Trophoblast cell (in vitro differentiated cells and primary cell): ENCODE data around the gene LRRC59.

ENCODE experiments used
- DNase-seq, 2 donors: peaks; one replicate each; pipeline ENCODE4 v3.0.0-alpha.2; 2016
- H2AFZ ChIP-seq: 2 replicates; pipeline ENCODE4 v1.6.1; 2013; ENCODE audit warnings: low read length, moderate library complexity, mild to moderate bottlenecking; ENCODE audit not compliant: insufficient read depth, poor library complexity
- H2AK5ac ChIP-seq: 2 replicates; pipeline ENCODE4 v1.6.1; 2013; ENCODE audit warnings: mild to moderate bottlenecking, low read length
- H2BK120ac ChIP-seq: 2 replicates; pipeline ENCODE4 v1.6.1; 2013; ENCODE audit warnings: low read length, mild to moderate bottlenecking, moderate library complexity; ENCODE audit not compliant: insufficient read depth, poor library complexity
- H2BK12ac ChIP-seq: 2 replicates; pipeline ENCODE4 v1.6.1; 2013; ENCODE audit warnings: mild to moderate bottlenecking, low read length, moderate library complexity
- H2BK5ac ChIP-seq: 2 replicates; pipeline ENCODE4 v1.6.1; 2013; ENCODE audit warnings: low read length, low read depth, moderate library complexity, mild to moderate bottlenecking; ENCODE audit not compliant: poor library complexity
- H3K14ac ChIP-seq: 2 replicates; pipeline ENCODE4 v1.6.1; 2013; ENCODE audit warnings: mild to moderate bottlenecking, low read length
- H3K18ac ChIP-seq: 2 replicates; pipeline ENCODE4 v1.6.1; 2013; ENCODE audit warnings: mild to moderate bottlenecking, low read length
- H3K23ac ChIP-seq: 2 replicates; pipeline ENCODE4 v1.6.1; 2013; ENCODE audit warnings: low read length
- H3K27ac ChIP-seq: 2 replicates; pipeline ENCODE4 v1.5.1; 2013; ENCODE audit warnings: low read depth, mild to moderate bottlenecking, inconsistent platforms, low read length, moderate library complexity
- H3K27me3 ChIP-seq: 2 replicates; pipeline ENCODE4 v1.6.1; 2013; ENCODE audit warnings: inconsistent platforms, mild to moderate bottlenecking, low read length, moderate library complexity; ENCODE audit not compliant: insufficient read depth
- H3K36me3 ChIP-seq, 2 experiments: 1 replicate in 1 of 2; 2 replicates in 1 of 2; pipeline ENCODE4 v1.6.1; 2013; ENCODE audit warnings: low read length in 2 of 2, mild to moderate bottlenecking in 2 of 2, moderate library complexity in 1 of 2; ENCODE audit not compliant: insufficient read depth in 2 of 2, control insufficient read depth in 1 of 2
- H3K4ac ChIP-seq: 2 replicates; pipeline ENCODE4 v1.6.1; 2013; ENCODE audit warnings: low read depth, mild to moderate bottlenecking, low read length, moderate library complexity
- H3K4me1 ChIP-seq, 2 experiments: 1 replicate in 1 of 2; 2 replicates in 1 of 2; pipeline ENCODE4 v1.6.1; 2013; ENCODE audit warnings: low read length in 2 of 2, mild to moderate bottlenecking in 2 of 2, moderate library complexity in 1 of 2; ENCODE audit not compliant: insufficient read depth in 2 of 2, control insufficient read depth in 1 of 2
- H3K4me2 ChIP-seq: 2 replicates; pipeline ENCODE4 v1.6.1; 2013; ENCODE audit warnings: inconsistent platforms, mild to moderate bottlenecking, low read length, moderate library complexity
- H3K4me3 ChIP-seq: 2 replicates; pipeline ENCODE4 v1.5.1; 2013; ENCODE audit warnings: mild to moderate bottlenecking, low read depth, low read length, inconsistent platforms
- H3K79me1 ChIP-seq: one replicate; pipeline ENCODE4 v1.6.1; 2013; ENCODE audit warnings: low read length
- H3K79me2 ChIP-seq: 2 replicates; pipeline ENCODE4 v1.6.1; 2013; ENCODE audit warnings: low read length, mild to moderate bottlenecking; ENCODE audit not compliant: control insufficient read depth, insufficient read depth, poor library complexity
- H3K9ac ChIP-seq: 2 replicates; pipeline ENCODE4 v1.6.1; 2013; ENCODE audit warnings: mild to moderate bottlenecking, low read length
- H3K9me3 ChIP-seq: 2 replicates; pipeline ENCODE4 v1.6.1; 2013; ENCODE audit warnings: low read depth, mild to moderate bottlenecking, control low read depth, inconsistent platforms, low read length; ENCODE audit not compliant: insufficient read depth
- H4K12ac ChIP-seq: 2 replicates; pipeline ENCODE4 v1.6.1; 2013; ENCODE audit warnings: low read depth, mild to moderate bottlenecking, low read length, moderate library complexity
- H4K8ac ChIP-seq: 2 replicates; pipeline ENCODE4 v1.6.1; 2013; ENCODE audit warnings: low read depth, mild to moderate bottlenecking, low read length, moderate library complexity
- H4K91ac ChIP-seq: one replicate; pipeline ENCODE4 v1.6.1; 2013; ENCODE audit warnings: low read depth, mild to moderate bottlenecking, low read length, moderate library complexity
- WGBS: extraction: QIAGEN DNeasy Blood & Tissue Kit; methylation state at CpG from one replicate; pipeline ENCODE4 v1.1.7; 2013; ENCODE audit warnings: missing lambda C conversion rate; ENCODE audit not compliant: insufficient read length, insufficient coverage; ENCODE audit errors: extremely low coverage; 5-methylcytosine and 5-hydroxymethylcytosine counted together

LRRC59 gene

GRCh38 chr17:50394711-50395110 is 2.6 kb downstream of the LRRC59 start:
- Histone ChIP-seq H3K14ac (no peak overlapping the region), H3K79me1 (peaks cover 9% of the 10 kb centered on the region), H3K4me2 (no peak overlapping the region), H3K4me1 (peaks cover 2 to 16% of the 10 kb centered on the region in 2 experiments), H3K27ac (no peak overlapping the region), H2BK120ac (no peak overlapping the region), H3K79me2 (peaks cover 15% of the 10 kb centered on the region), H3K23ac (no peak overlapping the region), H4K8ac (no peak overlapping the region), H4K91ac (no peak overlapping the region), H3K36me3 (peaks cover 35 to 51% of the 10 kb centered on the region in 2 experiments), H2BK5ac (no peak overlapping the region), H3K4me3 (no peak overlapping the region), H2AK5ac (no peak overlapping the region), H4K12ac (no peak overlapping the region), H2AFZ (no peak overlapping the region), H2BK12ac (no peak overlapping the region), H3K18ac (no peak overlapping the region), H3K4ac (no peak overlapping the region), H3K27me3 (no peaks in the 10 kb centered on the region), H3K9me3 (peaks cover 3% of the 10 kb centered on the region), H3K9ac (no peak overlapping the region)
- no CpG with 5 or more reads among the region's 3 CpGs for WGBS
- no peak for DNase-seq

- no peaks in the 10 kb centered on the region for H3K27me3 ChIP-seq
- no peak overlapping the region for H3K27ac ChIP-seq
- peaks cover 9% of the 10 kb centered on the region for H3K79me1 ChIP-seq
- no peak overlapping the region for H3K4ac ChIP-seq
- H3K4me2 ChIP-seq = no peak overlapping the region
- peaks cover 15% of the 10 kb centered on the region for H3K79me2 ChIP-seq
- H3K4me3 ChIP-seq = no peak overlapping the region
- no peaks in the 10 kb centered on the region for H3K9me3 ChIP-seq
- H3K4me1 ChIP-seq = peaks cover 2 to 16% of the 10 kb centered on the region in 2 experiments
- H3K14ac ChIP-seq = no peak overlapping the region
- no peak overlapping the region for H3K9ac ChIP-seq
- H4K91ac ChIP-seq = no peak overlapping the region
- no peak for DNase-seq
- no peak overlapping the region for H2AK5ac ChIP-seq
- no CpG with 5 or more reads among the region's 5 CpGs for WGBS
- no peak overlapping the region for H4K12ac ChIP-seq
- no peak overlapping the region for H2BK120ac ChIP-seq
- peaks cover 42 to 59% of the 10 kb centered on the region in 2 experiments for H3K36me3 ChIP-seq
- H2BK5ac ChIP-seq = no peak overlapping the region
- no peak overlapping the region for H3K23ac ChIP-seq
- H2BK12ac ChIP-seq = no peak overlapping the region
- H2AFZ ChIP-seq = no peak overlapping the region
- no peak overlapping the region for H4K8ac ChIP-seq
- no peak overlapping the region for H3K18ac ChIP-seq
These were observed 3.6 kb downstream of the LRRC59 start for GRCh38 chr17:50393700-50394099.

- peaks cover 15% of the 10 kb centered on the region for H3K79me2 ChIP-seq
- WGBS = no CpG with 5 or more reads among the region's 6 CpGs
These were observed 4.7 kb downstream of the LRRC59 start for GRCh38 chr17:50392621-50393020.

GRCh38 chr17:50389534-50389933 is 7.8 kb downstream of the LRRC59 start:
- no peak overlapping the region for H2AFZ ChIP-seq
- H3K9ac ChIP-seq = no peak overlapping the region
- H3K79me2 ChIP-seq = no peaks in the 10 kb centered on the region
- H3K36me3 ChIP-seq = peaks cover 63 to 87% of the 10 kb centered on the region in 2 experiments
- H4K91ac ChIP-seq = no peak overlapping the region
- H3K23ac ChIP-seq = no peak overlapping the region
- WGBS = no CpG with 5 or more reads among the region's 6 CpGs
- no peak overlapping the region for H2BK120ac ChIP-seq
- no peaks in the 10 kb centered on the region for H3K27me3 ChIP-seq
- H4K12ac ChIP-seq = no peak overlapping the region
- no peak overlapping the region for H3K14ac ChIP-seq
- H2BK5ac ChIP-seq = no peak overlapping the region
- H3K4me3 ChIP-seq = no peak overlapping the region
- H3K4me1 ChIP-seq = no peaks in the 10 kb centered on the region
- H4K8ac ChIP-seq = no peak overlapping the region
- H2BK12ac ChIP-seq = no peak overlapping the region
- H3K9me3 ChIP-seq = no peaks in the 10 kb centered on the region
- no peak overlapping the region for H3K27ac ChIP-seq
- no peak for DNase-seq
- H3K18ac ChIP-seq = no peak overlapping the region
- H3K4ac ChIP-seq = no peak overlapping the region
- H2AK5ac ChIP-seq = no peak overlapping the region
- H3K79me1 ChIP-seq = no peaks in the 10 kb centered on the region
- H3K4me2 ChIP-seq = no peak overlapping the region

More at GRCh38 chr17:50392621-50393020, 4.7 kb downstream of the LRRC59 start:
- Histone ChIP-seq H3K27me3 (no peaks in the 10 kb centered on the region), H4K8ac (no peak overlapping the region), H2BK5ac (no peak overlapping the region), H3K4ac (no peak overlapping the region), H2AFZ (no peak overlapping the region), H2AK5ac (no peak overlapping the region), H3K27ac (no peak overlapping the region), H3K9me3 (no peaks in the 10 kb centered on the region), H4K91ac (no peak overlapping the region), H3K4me1 (peaks cover 2 to 10% of the 10 kb centered on the region in 2 experiments), H3K18ac (no peak overlapping the region), H4K12ac (no peak overlapping the region), H3K36me3 (peaks cover 50 to 70% of the 10 kb centered on the region in 2 experiments), H2BK120ac (no peak overlapping the region), H3K4me3 (no peak overlapping the region), H3K14ac (no peak overlapping the region), H2BK12ac (no peak overlapping the region), H3K9ac (no peak overlapping the region), H3K23ac (no peak overlapping the region), H3K79me1 (peaks cover 8% of the 10 kb centered on the region), H3K4me2 (no peak overlapping the region)
- no peak for DNase-seq
